PC-9 (cell line): ENCODE data around the gene HAGHL. TPM values are rescaled to one million over a fixed set of nuclear protein-coding genes. Genes with fewer than 3 reads are reported as not detected.

Source experiments
- BruUV-seq: library from RNA; stranded (reverse); fragments of 400-500 nt; replicated peaks from 2 replicates; lab custom pipeline; 2021; lab: Mats Ljungman, UMichigan
- CTCF ChIA-PET: fragments of 300-600 bp; sonication (Branson Sonifier 250); formaldehyde crosslinking; loops from one replicate; lab custom pipeline; 2022; ENCODE audit warnings: antibody characterized with exemption; lab: Charles Lee
- POLR2A ChIA-PET: fragments of 300-600 bp; sonication (Branson Sonifier 250); formaldehyde crosslinking; loops from one replicate; lab custom pipeline; 2022; ENCODE audit warnings: antibody characterized with exemption; ENCODE audit not compliant: unreplicated experiment; lab: Charles Lee
- DNase-seq, 2 experiments: peaks; one replicate each; pipeline versions ENCODE4 v3.0.0 to v3.0.0-alpha.2; 2015 to 2022; ENCODE audit warnings: mixed read lengths in 1 of 2
- H2AFZ ChIP-seq: fragments of 200-600 bp; sonication (generic); 2 replicates; pipeline ENCODE4 v1.8.1; 2017; ENCODE audit warnings: antibody characterized with exemption
- H3F3A ChIP-seq: fragments of 200-600 bp; sonication (generic); 2 replicates; pipeline ENCODE4 v1.8.1; 2017; ENCODE audit warnings: antibody characterized with exemption, mild to moderate bottlenecking, low read depth; ENCODE audit not compliant: insufficient read depth
- H3K27ac ChIP-seq: fragments of 200-600 bp; sonication (generic); 2 replicates; pipeline ENCODE4 v1.6.1; 2016; ENCODE audit warnings: mixed run types
- H3K27me3 ChIP-seq: fragments of 200-600 bp; sonication (generic); 2 replicates; pipeline ENCODE4 v1.6.1; 2016; ENCODE audit warnings: low read depth, mixed run types; ENCODE audit not compliant: insufficient read depth
- H3K36me3 ChIP-seq: fragments of 200-600 bp; sonication (generic); 2 replicates; pipeline ENCODE4 v1.6.1; 2016; ENCODE audit warnings: low read depth, mixed run types
- H3K4me1 ChIP-seq: fragments of 200-600 bp; sonication (generic); replicated peaks from 2 replicates; pipeline ENCODE4 v1.6.1; 2016; ENCODE audit warnings: mixed run types; ENCODE audit not compliant: insufficient read depth
- H3K4me2 ChIP-seq: fragments of 200-600 bp; sonication (generic); 2 replicates; pipeline ENCODE4 v1.6.1; 2017; ENCODE audit warnings: mixed run types
- H3K4me3 ChIP-seq: fragments of 200-600 bp; sonication (generic); 2 replicates; pipeline ENCODE4 v1.6.1; 2016; ENCODE audit warnings: mixed run types
- H3K79me2 ChIP-seq: fragments of 200-600 bp; sonication (generic); 2 replicates; pipeline ENCODE4 v1.6.1; 2017; ENCODE audit warnings: low read depth, mixed run types
- H3K9me2 ChIP-seq: fragments of 200-600 bp; sonication (generic); 2 replicates; pipeline ENCODE4 v1.8.1; 2017; ENCODE audit warnings: mild to moderate bottlenecking; ENCODE audit not compliant: insufficient read depth
- H3K9me3 ChIP-seq: fragments of 200-600 bp; sonication (generic); 2 replicates; pipeline ENCODE4 v1.8.1; 2016; ENCODE audit warnings: low read depth; ENCODE audit not compliant: insufficient read depth
- H4K20me1 ChIP-seq: fragments of 200-600 bp; sonication (generic); 2 replicates; pipeline ENCODE4 v1.8.1; 2017; ENCODE audit not compliant: insufficient read depth
- CTCF ChIP-seq: fragments of 200-600 bp; sonication (generic); conservative IDR thresholded peaks from 2 replicates; pipeline ENCODE4 v1.6.1; 2017; ENCODE audit warnings: mixed run types, antibody characterized with exemption, mild to moderate bottlenecking, moderate library complexity
- EZH2 ChIP-seq: fragments of 200-600 bp; sonication (generic); IDR thresholded peaks from 2 replicates; pipeline ENCODE4 v1.8.0; 2017; ENCODE audit warnings: antibody characterized with exemption, low read depth
- intact Hi-C: fragments of 100-400 bp; cut with micrococcal nuclease; formaldehyde crosslinking; loops from one replicate; pipeline ENCODE4 v1.10.0; 2022; ENCODE audit not compliant: unreplicated experiment
- total RNA-seq: library from RNA; stranded (reverse); gene quantifications from 2 replicates; pipeline ENCODE4 v1.2.3, GENCODE V29; 2021

Gene HAGHL
- total RNA-seq, 1 experiment from 2014 or later: 31.0 TPM

- CTCF ChIA-PET: interaction anchor here (0.7 kb wide), 1 partner anchor 12 kb away, joined by 3 read pairs; no protein-coding TSS in a partner anchor
- BruUV-seq: TSS peak; percentile 1
- POLR2A ChIA-PET: interaction anchor here (1.4 kb wide), 1 partner anchor 29 kb away, joined by 6 read pairs; no protein-coding TSS in a partner anchor
These were observed 2.5 kb upstream of the HAGHL start for GRCh38 chr16:724188-725040.

GRCh38 chr16:725041-725376, 1.9 kb upstream of the HAGHL start:
- H3F3A ChIP-seq: peaks cover 34% of the 10 kb centered on the region
- POLR2A ChIA-PET: interaction anchor here (1.4 kb wide), 1 partner anchor 29 kb away, joined by 6 read pairs; no protein-coding TSS in a partner anchor
- H4K20me1 ChIP-seq: peaks cover 4% of the 10 kb centered on the region; the same call in 1 of the 2 replicates
- TF ChIP-seq EZH2: no peak
- no peak for TF ChIP-seq CTCF
- H3K27ac ChIP-seq: no peak overlapping the region
- no peak overlapping the region for H3K4me2 ChIP-seq
- no TSS peak for BruUV-seq
- no peaks in the 10 kb centered on the region for H3K9me2 ChIP-seq
- peaks cover 8% of the 10 kb centered on the region for H3K4me1 ChIP-seq
- CTCF ChIA-PET: no interaction called here
- H3K36me3 ChIP-seq: no peaks in the 10 kb centered on the region
- intact Hi-C loops: no loop called here
- peaks cover 4% of the 10 kb centered on the region; the same call in 1 of the 2 replicates for H3K79me2 ChIP-seq
- DNase-seq: peak in 1 of 2 experiments; percentile 24
- no peaks in the 10 kb centered on the region for H3K27me3 ChIP-seq
- no peak overlapping the region for H3K4me3 ChIP-seq
- H2AFZ ChIP-seq: no peak overlapping the region
- H3K9me3 ChIP-seq: no peaks in the 10 kb centered on the region

More at GRCh38 chr16:724188-725040, 2.5 kb upstream of the HAGHL start:
- intact Hi-C loops: no loop called here
- no peaks in the 10 kb centered on the region for H3K9me3 ChIP-seq
- H3K36me3 ChIP-seq: no peaks in the 10 kb centered on the region
- TF ChIP-seq CTCF: no peak
- no peak for TF ChIP-seq EZH2
- H3K4me2 ChIP-seq: no peak overlapping the region
- no peak overlapping the region for H3K27ac ChIP-seq
- no peaks in the 10 kb centered on the region for H3K27me3 ChIP-seq
- no peak overlapping the region for H2AFZ ChIP-seq
- peaks cover 4% of the 10 kb centered on the region; the same call in 1 of the 2 replicates for H3K79me2 ChIP-seq
- H3K4me3 ChIP-seq: no peak overlapping the region
- peaks cover 14% of the 10 kb centered on the region for H3K4me1 ChIP-seq
- no peaks in the 10 kb centered on the region for H3K9me2 ChIP-seq
- H4K20me1 ChIP-seq: peaks cover 4% of the 10 kb centered on the region; the same call in 1 of the 2 replicates
- H3F3A ChIP-seq: peaks cover 33% of the 10 kb centered on the region
- DNase-seq: peak in 1 of 2 experiments; percentile 32

GRCh38 chr16:725463-726187, 1.3 kb upstream of the HAGHL start:
- Histone ChIP-seq H3K36me3 (no peaks in the 10 kb centered on the region), H3K4me3 (no peak overlapping the region), H3K79me2 (peaks cover 4% of the 10 kb centered on the region; the same call in 1 of the 2 replicates), H3K4me1 (peaks cover 6% of the 10 kb centered on the region; the same call in 1 of the 2 replicates), H3K27ac (no peak overlapping the region), H3K4me2 (no peak overlapping the region), H3K9me3 (no peaks in the 10 kb centered on the region), H3K9me2 (no peaks in the 10 kb centered on the region), H4K20me1 (peaks cover 4% of the 10 kb centered on the region; the same call in 1 of the 2 replicates), H3F3A (peaks cover 31% of the 10 kb centered on the region), H2AFZ (no peak overlapping the region), H3K27me3 (no peaks in the 10 kb centered on the region)
- no peak for DNase-seq
- ChIA-PET POLR2A (interaction anchor here (0.6 to 1.4 kb wide), 5 partner anchors 11 to 70 kb away, joined by 3 to 6 read pairs (median 3); partner anchors contain the start of genes CHTF18, METRN and RPUSD1), CTCF (interaction anchor here (0.6 kb wide), 1 partner anchor 256 kb away, joined by 10 read pairs; the partner anchor contains the start of gene SOX8)
- TF ChIP-seq CTCF (no peak), EZH2 (no peak)
- BruUV-seq: no TSS peak
- intact Hi-C loops: no loop called here
